Tongue (tissue), 2 donors: ENCODE results near the gene ACSL4. TPM values are rescaled to one million over a fixed set of nuclear protein-coding genes. Genes with fewer than 3 reads are reported as not detected.
"Not testable (repeated sequence)": the region's sequence is repeated elsewhere in the genome, so short reads cannot be mapped to it uniquely, and the experiment has no call there.

Experiments used
- DNase-seq: peaks from one replicate; pipeline ENCODE4 v3.0.0-alpha.2; 2015
- total RNA-seq: library from RNA; depleted of rRNA; stranded (reverse); fragments of >200 nt; gene quantifications from one replicate; pipeline ENCODE4 v1.2.3, GENCODE V29; 2014

ACSL4 gene
- total RNA-seq, result 38.1 TPM

GRCh38 chrX:109732807-109733612 is at the start of gene ACSL4:
TSS of gene ACSL4 (minus strand) at chrX:109733257. CDS start at chrX:109683363, 49,894 bp downstream.
- peak; percentile 91 for DNase-seq

- no peak for DNase-seq
Measured at GRCh38 chrX:109777749-109778148, 44.7 kb upstream of the ACSL4 start.

GRCh38 chrX:109776986-109777385 is 43.9 kb upstream of the ACSL4 start:
- DNase-seq, result no peak

GRCh38 chrX:109776432-109776831 is 43.4 kb upstream of the ACSL4 start:
- DNase-seq, result no peak

GRCh38 chrX:109775386-109775785 is 42.3 kb upstream of the ACSL4 start:
- DNase-seq, result no peak

GRCh38 chrX:109774706-109775105 is 41.6 kb upstream of the ACSL4 start:
- no peak for DNase-seq

- DNase-seq, result no peak
Measured at GRCh38 chrX:109774136-109774535, 41.1 kb upstream of the ACSL4 start.

GRCh38 chrX:109773374-109773773 is 40.3 kb upstream of the ACSL4 start:
- DNase-seq, result no peak

GRCh38 chrX:109770780-109771179 is 37.7 kb upstream of the ACSL4 start:
- no peak for DNase-seq

GRCh38 chrX:109760922-109761250 is 27.8 kb upstream of the ACSL4 start:
- no peak for DNase-seq

- no peak for DNase-seq
Measured at GRCh38 chrX:109760209-109760921, 27.3 kb upstream of the ACSL4 start.

- no peak for DNase-seq
Measured at GRCh38 chrX:109753256-109753655, 20.2 kb upstream of the ACSL4 start.

GRCh38 chrX:109751698-109752097 is 18.6 kb upstream of the ACSL4 start:
- no peak for DNase-seq

GRCh38 chrX:109749207-109749606 is 16.1 kb upstream of the ACSL4 start:
- no peak for DNase-seq

GRCh38 chrX:109747681-109748080 is 14.6 kb upstream of the ACSL4 start:
- DNase-seq, result no peak

- no peak for DNase-seq
Measured at GRCh38 chrX:109742722-109743121, 9.7 kb upstream of the ACSL4 start.

- DNase-seq, result not testable (repeated sequence)
Measured at GRCh38 chrX:109740896-109741295, 7.8 kb upstream of the ACSL4 start.

- no peak for DNase-seq
Measured at GRCh38 chrX:109740433-109740809, 7.4 kb upstream of the ACSL4 start.

- DNase-seq, result no peak
Measured at GRCh38 chrX:109739625-109740432, 6.8 kb upstream of the ACSL4 start.

GRCh38 chrX:109735202-109735744 is 2.2 kb upstream of the ACSL4 start:
- no peak for DNase-seq

- DNase-seq, result no peak
Measured at GRCh38 chrX:109733613-109734083, 591 bp upstream of the ACSL4 start.

GRCh38 chrX:109732017-109732801 is 848 bp downstream of the ACSL4 start:
- DNase-seq, result peak; percentile 28
